ENCODE data around the gene HPCA. TPM values are rescaled to one million over a fixed set of nuclear protein-coding genes. Genes with fewer than 3 reads are reported as not detected.

Gene HPCA
- total and polyA plus RNA-seq, 7 donors: 1.2 to 1.9 (median 1.8) TPM; not detected in 4

DNA sequence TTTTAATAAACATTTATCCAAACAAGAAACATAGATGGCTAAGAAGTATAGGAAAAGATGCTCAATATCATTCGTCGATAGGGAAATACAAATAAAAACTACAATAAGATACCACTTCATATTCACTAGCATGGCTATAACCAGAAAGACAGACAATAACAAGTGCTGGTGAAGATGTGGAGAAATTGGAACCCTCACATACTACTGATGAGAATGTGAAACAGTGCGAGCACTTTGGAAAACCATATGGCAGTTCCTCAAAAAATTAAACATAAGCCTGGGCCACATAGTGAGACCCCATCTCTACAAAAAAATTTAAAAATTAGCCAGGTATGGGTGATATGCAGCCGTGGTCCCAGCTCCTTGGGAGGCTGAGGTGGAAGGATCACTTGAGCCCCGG is 24.0 kb downstream of the HPCA start:
- Histone ChIP-seq H3K4me1 (no peaks in the 10 kb centered on the region), H3K4me3 (no peak overlapping the region), H3K27me3 (no peaks in the 10 kb centered on the region), H3K27ac (no peak overlapping the region), H3K36me3 (no peaks in the 10 kb centered on the region), H3K9me3 (no peaks in the 10 kb centered on the region)
- 96 to 98% methylated on average over 5 of the region's 5 CpGs for WGBS, 2 donors
- no peak for DNase-seq
- intact Hi-C loops (cut with DNase I): no loop called here
- TF ChIP-seq EP300 (IDR thresholded peaks at IDR 0.05): no peak
- TF ChIP-seq, protein P1, sequence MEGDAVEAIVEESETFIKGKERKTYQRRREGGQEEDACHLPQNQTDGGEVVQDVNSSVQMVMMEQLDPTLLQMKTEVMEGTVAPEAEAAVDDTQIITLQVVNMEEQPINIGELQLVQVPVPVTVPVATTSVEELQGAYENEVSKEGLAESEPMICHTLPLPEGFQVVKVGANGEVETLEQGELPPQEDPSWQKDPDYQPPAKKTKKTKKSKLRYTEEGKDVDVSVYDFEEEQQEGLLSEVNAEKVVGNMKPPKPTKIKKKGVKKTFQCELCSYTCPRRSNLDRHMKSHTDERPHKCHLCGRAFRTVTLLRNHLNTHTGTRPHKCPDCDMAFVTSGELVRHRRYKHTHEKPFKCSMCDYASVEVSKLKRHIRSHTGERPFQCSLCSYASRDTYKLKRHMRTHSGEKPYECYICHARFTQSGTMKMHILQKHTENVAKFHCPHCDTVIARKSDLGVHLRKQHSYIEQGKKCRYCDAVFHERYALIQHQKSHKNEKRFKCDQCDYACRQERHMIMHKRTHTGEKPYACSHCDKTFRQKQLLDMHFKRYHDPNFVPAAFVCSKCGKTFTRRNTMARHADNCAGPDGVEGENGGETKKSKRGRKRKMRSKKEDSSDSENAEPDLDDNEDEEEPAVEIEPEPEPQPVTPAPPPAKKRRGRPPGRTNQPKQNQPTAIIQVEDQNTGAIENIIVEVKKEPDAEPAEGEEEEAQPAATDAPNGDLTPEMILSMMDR (IDR thresholded peaks at IDR 0.05): no peak
- no peak for TF ChIP-seq POLR2AphosphoS5 (IDR thresholded peaks at IDR 0.05)
- TF ChIP-seq POLR2A (IDR thresholded peaks at IDR 0.05): no peak

- Histone ChIP-seq H3K4me1 (no peaks in the 10 kb centered on the region), H3K27me3 (peaks cover 0 to 5% (median 0%) of the 10 kb centered on the region in 3 donors), H3K27ac (no peak overlapping the region), H3K4me3 (no peak overlapping the region), H3K36me3 (no peaks in the 10 kb centered on the region), H3K9me3 (no peaks in the 10 kb centered on the region)
- 92% methylated on average over 12 of the region's 12 CpGs for WGBS, 2 donors
- no peak for TF ChIP-seq POLR2A (IDR thresholded peaks at IDR 0.05)
- no peak for TF ChIP-seq POLR2AphosphoS5 (IDR thresholded peaks at IDR 0.05)
- TF ChIP-seq, protein P1 (IDR thresholded peaks at IDR 0.05): no peak
- no peak for TF ChIP-seq EP300 (IDR thresholded peaks at IDR 0.05)
- DNase-seq: no peak
- intact Hi-C loops (cut with DNase I): no loop called here
Measured at GRCh38 chr1:32915766-32916706, 29.7 kb downstream of the HPCA start.

DNA sequence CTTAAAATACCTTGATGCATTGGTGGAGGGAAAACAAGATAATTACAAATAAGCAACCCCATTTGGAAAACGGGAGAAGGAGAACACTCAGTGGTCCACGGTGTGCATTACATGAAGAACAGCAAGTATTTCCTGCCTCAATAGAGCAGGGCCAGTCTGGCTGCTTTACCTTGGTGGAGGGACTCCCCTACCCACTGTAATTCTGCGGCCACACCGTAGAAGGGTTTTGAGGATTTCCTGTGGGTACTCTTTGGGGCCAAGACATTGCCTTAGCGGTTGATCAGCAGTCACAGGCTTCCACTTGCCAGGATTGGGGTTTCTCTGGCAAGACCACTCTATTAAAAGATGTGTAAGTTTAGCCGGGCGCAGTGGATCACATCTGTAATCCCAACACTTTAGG is 31.2 kb downstream of the HPCA start:
- Histone ChIP-seq H3K27ac (no peak overlapping the region), H3K9me3 (no peaks in the 10 kb centered on the region), H3K4me3 (no peak overlapping the region), H3K4me1 (no peaks in the 10 kb centered on the region), H3K36me3 (no peaks in the 10 kb centered on the region), H3K27me3 (peaks cover 0 to 14% (median 0%) of the 10 kb centered on the region in 3 donors)
- TF ChIP-seq POLR2AphosphoS5 (IDR thresholded peaks at IDR 0.05) (no peak), POLR2A (IDR thresholded peaks at IDR 0.05) (no peak), EP300 (IDR thresholded peaks at IDR 0.05) (no peak)
- TF ChIP-seq, protein P1 (IDR thresholded peaks at IDR 0.05): no peak
- intact Hi-C loops (cut with DNase I): no loop called here
- DNase-seq: no peak
- 47 to 84% methylated on average over 7 of the region's 7 CpGs for WGBS, 2 donors

GRCh38 chr1:32918179-32918578 is 31.9 kb downstream of the HPCA start:
- no peak for TF ChIP-seq POLR2A (IDR thresholded peaks at IDR 0.05)
- TF ChIP-seq, protein P1 (IDR thresholded peaks at IDR 0.05): no peak
- no peak for TF ChIP-seq POLR2AphosphoS5 (IDR thresholded peaks at IDR 0.05)
- no peak for TF ChIP-seq EP300 (IDR thresholded peaks at IDR 0.05)
- Histone ChIP-seq H3K27ac (no peak overlapping the region), H3K9me3 (no peaks in the 10 kb centered on the region), H3K4me1 (no peaks in the 10 kb centered on the region), H3K36me3 (no peaks in the 10 kb centered on the region), H3K4me3 (no peak overlapping the region), H3K27me3 (peaks cover 0 to 21% (median 0%) of the 10 kb centered on the region in 3 donors)
- no peak for DNase-seq
- intact Hi-C loops (cut with DNase I): no loop called here
- 11 to 29% methylated on average over 1 of the region's 1 CpG for WGBS, 2 donors
